ENCODE data around the gene RAB40C. TPM values are rescaled to one million over a fixed set of nuclear protein-coding genes. Genes with fewer than 3 reads are reported as not detected.

The RAB40C gene
- polyA plus RNA-seq, 4 donors = 12.4 to 32.9 (median 16.1) TPM

GRCh38 chr16:559021-559380 is 30.9 kb upstream of the RAB40C start:
- no peak for DNase-seq (ENCODE audit: low read depth in 4 of 4, low spot score in 3 of 4)

- no peak for DNase-seq (ENCODE audit: low read depth in 4 of 4, low spot score in 3 of 4)
Observed at GRCh38 chr16:559411-560203, 30.3 kb upstream of the RAB40C start.

GRCh38 chr16:560204-560700 is 29.6 kb upstream of the RAB40C start, which contains the start of gene PRR35:
Gene PRR35, plus strand, starts transcription at chr16:560394. Its CDS starts 2,901 bp downstream, at chr16:563295.
- no peak for DNase-seq (ENCODE audit: low read depth in 4 of 4, low spot score in 3 of 4)

GRCh38 chr16:560701-561412 is 29.0 kb upstream of the RAB40C start:
- no peak for DNase-seq (ENCODE audit: low read depth in 4 of 4, low spot score in 3 of 4)

GRCh38 chr16:561413-561794 is 28.5 kb upstream of the RAB40C start:
- DNase-seq (ENCODE audit: low read depth in 4 of 4, low spot score in 3 of 4) = no peak

GRCh38 chr16:561957-562938 is 27.6 kb upstream of the RAB40C start:
- no peak for DNase-seq (ENCODE audit: low read depth in 4 of 4, low spot score in 3 of 4)

- DNase-seq (ENCODE audit: low read depth in 4 of 4, low spot score in 3 of 4) = no peak
Observed at GRCh38 chr16:563072-563644, 26.7 kb upstream of the RAB40C start.

GRCh38 chr16:564690-565418 is 25.0 kb upstream of the RAB40C start:
- no peak for DNase-seq (ENCODE audit: low read depth in 4 of 4, low spot score in 3 of 4)

- DNase-seq (ENCODE audit: low read depth in 4 of 4, low spot score in 3 of 4) = peak; percentile 64 to 80 (median 68)
Observed at GRCh38 chr16:565419-566330, 24.2 kb upstream of the RAB40C start.

- DNase-seq (ENCODE audit: low read depth in 4 of 4, low spot score in 3 of 4) = peak in 1 of 4 donors; percentile 67
Observed at GRCh38 chr16:566475-567372, 23.1 kb upstream of the RAB40C start, which contains the start of gene NHLRC4. Gene NHLRC4, plus strand, starts transcription at chr16:567005. Its CDS starts 1,043 bp downstream, at chr16:568048.

- DNase-seq (ENCODE audit: low read depth in 4 of 4, low spot score in 3 of 4) = no peak
Observed at GRCh38 chr16:567373-568256, 22.3 kb upstream of the RAB40C start.

- no peak for DNase-seq (ENCODE audit: low read depth in 4 of 4, low spot score in 3 of 4)
Observed at GRCh38 chr16:568401-569258, 21.2 kb upstream of the RAB40C start.

GRCh38 chr16:569445-570254 is 20.2 kb upstream of the RAB40C start, which contains the start of gene PIGQ:
Gene PIGQ, plus strand, starts transcription at chr16:569968. Its CDS starts 4,107 bp downstream, at chr16:574075.
- no peak for DNase-seq (ENCODE audit: low read depth in 4 of 4, low spot score in 3 of 4)

- DNase-seq (ENCODE audit: low read depth in 4 of 4, low spot score in 3 of 4) = no peak
Observed at GRCh38 chr16:572865-573650, 16.8 kb upstream of the RAB40C start.
